ENCODE results near the gene SLC28A1. TPM values are rescaled to one million over a fixed set of nuclear protein-coding genes. Genes with fewer than 3 reads are reported as not detected.

Gene SLC28A1
- total RNA-seq, 1 experiment from 2014 or later = 0.13 TPM

GRCh38 chr15:84835661-84836337, 48.7 kb upstream of the SLC28A1 start:
- Histone ChIP-seq H2BK120ac (ENCODE audit: low read depth, low read length, poor library complexity, severe bottlenecking) (no peak overlapping the region), H4K20me1 (ENCODE audit: control insufficient read depth, insufficient read depth, insufficient read length) (no peaks in the 10 kb centered on the region), H3K79me1 (ENCODE audit: insufficient read depth, low read depth, low read length, poor library complexity, severe bottlenecking) (no peaks in the 10 kb centered on the region), H3K27me3 (ENCODE audit: insufficient read depth, low read length) (no peaks in the 10 kb centered on the region), H3K4me1 (ENCODE audit: insufficient read depth, low read length) (no peaks in the 10 kb centered on the region), H2BK15ac (ENCODE audit: low read depth, low read length) (no peak overlapping the region), H3K27ac (ENCODE audit: insufficient read length, low read depth, low read length) (no peak overlapping the region), H3K23ac (ENCODE audit: insufficient read length, low read depth, low read length) (no peak overlapping the region), H4K8ac (replicated peaks; ENCODE audit: insufficient read length, low read depth, low read length) (no peak overlapping the region), H3K79me2 (ENCODE audit: insufficient read depth, low read length) (no peaks in the 10 kb centered on the region), H4K91ac (ENCODE audit: insufficient read length, low read depth, low read length) (no peak overlapping the region), H3K56ac (ENCODE audit: insufficient read length, low read depth, low read length) (no peak overlapping the region), H3K4me2 (ENCODE audit: insufficient read depth, insufficient read length, low read length) (no peak overlapping the region), H2AFZ (ENCODE audit: low read length) (no peak overlapping the region), H2BK12ac (ENCODE audit: insufficient read length, low read depth, low read length) (no peak overlapping the region), H2BK20ac (ENCODE audit: low read depth, low read length, poor library complexity, severe bottlenecking) (no peak overlapping the region), H3K9me3 (ENCODE audit: control insufficient read depth, low read depth, low read length) (no peaks in the 10 kb centered on the region), H3K23me2 (ENCODE audit: insufficient read length, low read depth, low read length, poor library complexity, severe bottlenecking) (no peaks in the 10 kb centered on the region), H3K14ac (ENCODE audit: insufficient read depth, low read length) (no peak overlapping the region), H3K18ac (ENCODE audit: insufficient read length, low read depth, low read length) (no peak overlapping the region), H4K5ac (ENCODE audit: insufficient read length, low read depth, low read length) (peak overlapping the region; percentile 3), H2BK5ac (ENCODE audit: insufficient read length, low read length) (no peak overlapping the region), H3K9ac (ENCODE audit: extremely low read depth, insufficient read length, low read length) (no peak overlapping the region), H3K4ac (ENCODE audit: low read depth, low read length) (no peak overlapping the region), H2AK5ac (ENCODE audit: insufficient read length, low read length) (no peak overlapping the region), H3T11ph (ENCODE audit: low read length) (no peak overlapping the region)
- H3K27me3 Mint-ChIP-seq (ENCODE audit: low read depth) = no peaks in the 10 kb centered on the region
- TF ChIP-seq CTCF (conservative IDR thresholded peaks at IDR 0.05) = no peak
- H3K9me3 Mint-ChIP-seq = no peaks in the 10 kb centered on the region; a peak in 1 of 5 replicates
- DNase-seq = no peak
- H3K4me1 Mint-ChIP-seq = no peaks in the 10 kb centered on the region; a peak in 1 of 4 replicates
- WGBS (ENCODE audit: extremely low coverage, insufficient read length, low lambda C conversion rate) = no CpG with 5 or more reads among the region's 5 CpGs
- peaks cover 0 to 24% (median 5%) of the 10 kb centered on the region in 3 experiments; a peak in 3 of 7 replicates for H3K36me3 Mint-ChIP-seq (ENCODE audit: insufficient read depth in 1 of 3, low read depth in 3 of 3)
- H3K27ac Mint-ChIP-seq = no peak overlapping the region
- H3K4me3 Mint-ChIP-seq = no peak overlapping the region

All from H9 (cell line).